NCI-H1436 treated with DMSO at 0.1 percent for 48 hours (cell line): ENCODE measurements around the gene KBTBD8.

Source experiments
- DNase-seq: peaks from one replicate; lab custom pipeline; 2025; lab: John Stamatoyannopoulos, UW

Gene KBTBD8

GRCh38 chr3:67037615-67038014 is 39.5 kb downstream of the KBTBD8 start:
- no peak for DNase-seq

GRCh38 chr3:67044295-67044694 is 46.2 kb downstream of the KBTBD8 start:
- no peak for DNase-seq

- no peak for DNase-seq
Observed at GRCh38 chr3:67044955-67045354, 46.8 kb downstream of the KBTBD8 start.

GRCh38 chr3:67045711-67046465 is 47.8 kb downstream of the KBTBD8 start:
- no peak for DNase-seq

DNA sequence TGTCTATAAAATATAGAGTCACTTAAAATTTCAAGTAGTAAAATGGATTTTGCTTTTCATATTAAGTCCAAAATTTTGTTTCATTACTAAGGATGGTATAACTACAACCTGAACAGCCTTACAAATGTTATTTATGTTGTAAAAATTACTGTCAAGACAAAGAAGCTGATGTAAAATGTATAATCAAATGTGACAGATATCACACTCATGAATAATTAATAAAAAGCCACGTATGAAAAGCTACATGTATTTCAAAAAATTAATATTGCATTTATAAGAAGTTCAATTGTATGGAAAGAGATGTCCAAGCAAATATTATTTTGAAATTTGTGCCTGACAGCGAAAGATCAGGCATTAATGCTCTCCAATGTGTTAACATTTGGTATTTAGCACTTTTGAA is 48.9 kb downstream of the KBTBD8 start:
- no peak for DNase-seq

DNA sequence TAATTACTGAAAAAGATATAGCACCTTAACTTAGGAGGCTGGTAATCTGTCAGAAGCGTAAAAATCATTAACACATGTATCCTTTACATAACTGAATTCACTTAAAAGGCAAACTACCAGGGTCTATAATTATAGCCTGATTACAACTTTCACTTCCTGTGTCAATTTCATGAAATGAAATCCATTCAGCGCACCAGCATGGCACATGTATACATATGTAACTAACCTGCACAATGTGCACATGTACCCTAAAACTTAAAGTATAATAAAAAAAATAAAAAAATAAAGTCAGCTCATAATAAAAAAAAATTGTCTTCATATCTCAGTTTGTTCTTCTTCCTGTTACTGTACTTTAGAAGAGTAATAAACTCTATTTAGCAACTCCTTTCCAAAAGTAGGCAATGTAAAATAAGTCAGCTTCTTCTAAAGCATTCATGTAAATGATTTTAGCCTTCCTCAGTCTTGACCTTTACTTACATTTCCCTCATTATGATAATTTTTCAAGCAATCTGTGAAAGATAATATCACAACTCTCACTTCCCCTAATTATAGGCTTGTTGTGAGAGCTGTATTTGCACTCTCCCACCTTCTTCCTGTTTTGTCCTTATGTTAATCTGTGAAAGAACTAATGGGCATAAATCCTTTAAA is 50.1 kb downstream of the KBTBD8 start:
- DNase-seq = no peak

DNA sequence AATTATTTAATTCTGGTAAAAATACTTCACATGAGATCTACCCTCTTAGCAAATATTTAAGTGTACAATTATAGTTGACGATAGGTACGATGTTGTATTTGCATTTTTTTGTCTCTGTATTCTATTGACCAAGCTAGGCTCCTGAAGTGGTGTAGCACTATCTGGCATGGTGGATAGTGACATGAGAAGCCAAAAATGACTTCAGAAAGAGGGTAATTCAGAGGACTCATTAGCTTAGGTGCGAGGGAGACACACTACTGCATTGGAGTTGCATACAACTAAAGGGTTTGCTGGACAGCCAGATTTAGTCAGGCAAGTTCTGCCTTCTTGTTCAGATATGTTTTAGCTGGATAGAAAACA is 50.6 kb downstream of the KBTBD8 start:
- no peak for DNase-seq

DNA sequence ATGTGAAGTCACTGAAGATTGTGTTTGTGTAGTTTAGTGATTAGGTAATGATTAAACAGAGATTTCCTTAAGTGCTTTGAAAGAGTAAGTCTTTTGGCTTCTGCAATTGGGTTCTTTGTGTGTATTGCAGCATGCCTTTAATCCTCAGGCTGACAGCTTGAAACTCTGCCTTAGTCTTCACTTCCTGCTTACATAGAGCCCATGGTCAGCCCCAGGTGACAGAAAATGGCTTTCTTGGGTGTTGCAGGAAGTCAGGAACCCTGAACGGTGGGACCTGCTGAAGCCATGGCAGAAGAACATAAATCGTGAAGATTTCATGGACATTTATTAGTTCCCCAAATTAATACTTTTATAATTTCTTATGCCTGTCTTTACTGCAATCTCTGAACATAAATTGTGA is 61.3 kb downstream of the KBTBD8 start:
- no peak for DNase-seq
